HFF-Myc (cell line): ENCODE results near the gene PARVA.

Experiments used
- DNase-seq: peaks from one replicate; pipeline ENCODE4 v3.0.0-alpha.2; 2011; ENCODE audit warnings: low read depth; ENCODE audit errors: extremely low read depth
- H3K4me3 ChIP-seq: replicated peaks from 2 replicates; pipeline ENCODE4 v1.5.1; 2011; ENCODE audit warnings: low read depth, mild to moderate bottlenecking, control low read depth, low read length
- TF ChIP-seq, protein P1 (sequence below): IDR thresholded peaks from 2 replicates; pipeline ENCODE4 v1.5.1; 2012; ENCODE audit warnings: mild to moderate bottlenecking, low read depth, low read length, control low read depth; ENCODE audit errors: missing control alignments

The PARVA gene

GRCh38 chr11:12403997-12404350 lies 26.6 kb downstream of the PARVA start:
- DNase-seq, result no peak
- TF ChIP-seq, protein P1, sequence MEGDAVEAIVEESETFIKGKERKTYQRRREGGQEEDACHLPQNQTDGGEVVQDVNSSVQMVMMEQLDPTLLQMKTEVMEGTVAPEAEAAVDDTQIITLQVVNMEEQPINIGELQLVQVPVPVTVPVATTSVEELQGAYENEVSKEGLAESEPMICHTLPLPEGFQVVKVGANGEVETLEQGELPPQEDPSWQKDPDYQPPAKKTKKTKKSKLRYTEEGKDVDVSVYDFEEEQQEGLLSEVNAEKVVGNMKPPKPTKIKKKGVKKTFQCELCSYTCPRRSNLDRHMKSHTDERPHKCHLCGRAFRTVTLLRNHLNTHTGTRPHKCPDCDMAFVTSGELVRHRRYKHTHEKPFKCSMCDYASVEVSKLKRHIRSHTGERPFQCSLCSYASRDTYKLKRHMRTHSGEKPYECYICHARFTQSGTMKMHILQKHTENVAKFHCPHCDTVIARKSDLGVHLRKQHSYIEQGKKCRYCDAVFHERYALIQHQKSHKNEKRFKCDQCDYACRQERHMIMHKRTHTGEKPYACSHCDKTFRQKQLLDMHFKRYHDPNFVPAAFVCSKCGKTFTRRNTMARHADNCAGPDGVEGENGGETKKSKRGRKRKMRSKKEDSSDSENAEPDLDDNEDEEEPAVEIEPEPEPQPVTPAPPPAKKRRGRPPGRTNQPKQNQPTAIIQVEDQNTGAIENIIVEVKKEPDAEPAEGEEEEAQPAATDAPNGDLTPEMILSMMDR, result no peak
- no peak overlapping the region for H3K4me3 ChIP-seq

- no peak overlapping the region for H3K4me3 ChIP-seq
- TF ChIP-seq, protein P1, result no peak
- DNase-seq, result no peak
Measured at GRCh38 chr11:12404436-12404835, 27.1 kb downstream of the PARVA start.

GRCh38 chr11:12408156-12408770 lies 30.9 kb downstream of the PARVA start:
- DNase-seq, result no peak
- TF ChIP-seq, protein P1, result no peak
- no peak overlapping the region for H3K4me3 ChIP-seq

- TF ChIP-seq, protein P1, result no peak
- H3K4me3 ChIP-seq, result no peak overlapping the region
- DNase-seq, result no peak
Measured at GRCh38 chr11:12409621-12410005, 32.2 kb downstream of the PARVA start.

DNA sequence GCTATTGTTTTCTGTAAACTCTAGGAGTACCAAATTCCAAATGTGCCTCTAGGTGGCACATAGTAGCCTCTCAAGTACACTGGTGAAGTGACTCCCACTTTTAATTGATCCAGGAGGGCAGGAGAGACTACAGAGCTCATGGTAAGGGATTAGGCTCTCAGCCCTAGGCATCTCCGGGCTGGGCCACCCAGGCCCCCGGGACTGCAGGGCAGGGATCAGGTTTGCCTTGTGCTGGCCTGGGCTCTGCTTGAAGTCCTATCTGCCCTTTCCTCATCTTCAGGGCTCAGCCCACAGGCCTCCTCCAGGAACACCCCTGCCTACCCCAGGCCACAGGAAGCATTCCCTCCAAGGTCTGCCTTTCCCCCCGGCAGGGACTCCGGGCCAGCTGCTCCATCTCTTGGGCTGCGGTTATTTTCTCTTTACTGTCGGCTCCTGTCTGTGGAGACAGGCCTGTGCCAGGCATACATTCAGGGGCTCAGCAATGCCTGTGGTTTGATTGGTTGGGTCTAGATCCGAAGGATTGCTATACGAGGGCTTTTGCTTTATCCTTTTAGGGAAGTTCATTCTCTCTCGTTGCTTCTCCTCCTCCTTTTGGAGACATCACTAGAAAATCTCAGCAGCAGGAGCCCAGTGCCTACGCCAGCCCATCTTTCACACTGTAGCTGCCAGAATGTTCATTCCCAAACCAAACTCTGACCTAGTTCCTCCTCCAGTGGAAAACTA lies 32.8 kb downstream of the PARVA start:
- TF ChIP-seq, protein P1, result peak; percentile 20
- H3K4me3 ChIP-seq, result no peak overlapping the region
- no peak for DNase-seq

- TF ChIP-seq, protein P1, result no peak
- no peak for DNase-seq
- no peak overlapping the region for H3K4me3 ChIP-seq
Measured at GRCh38 chr11:12411393-12411792, 34.0 kb downstream of the PARVA start.
